Measurements from ENCODE around the gene TMEM205.
"Not testable (repeated sequence)": the region's sequence is repeated elsewhere in the genome, so short reads cannot be mapped to it uniquely, and the experiment has no call there.

Gene TMEM205

DNA sequence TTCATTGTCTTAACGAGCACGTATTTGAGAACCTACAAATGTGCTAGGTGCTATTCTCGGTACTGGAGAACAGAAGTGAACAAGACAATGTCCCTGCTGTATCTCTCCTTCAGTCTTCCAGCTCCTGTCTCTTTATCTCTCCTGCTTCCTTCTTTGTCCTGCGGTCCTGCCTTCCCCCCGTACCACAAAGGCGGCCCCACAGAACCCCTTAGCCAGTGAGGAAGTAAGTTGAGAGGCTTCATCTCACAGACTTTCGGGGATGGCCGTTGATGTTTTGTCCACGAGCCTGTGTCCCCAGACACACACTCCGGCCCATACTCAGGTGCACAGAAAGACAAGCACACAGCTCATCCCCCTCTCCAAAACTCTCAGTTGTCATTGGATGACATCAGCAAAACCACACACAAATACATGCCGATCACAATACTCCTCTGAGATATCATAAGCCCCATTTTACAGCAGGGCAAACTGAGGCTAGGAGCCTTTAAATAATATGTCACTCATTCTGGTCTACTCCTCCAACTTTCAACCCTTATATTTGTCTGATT, 27.9 kb upstream of the TMEM205 start:
- H3K4me3 ChIP-seq = peak overlapping the region; percentile 43 to 52 (median 46)
- H3K27ac ChIP-seq = peak overlapping the region in 19 of 21 experiments; percentile 13 to 99 (median 95)

DNA sequence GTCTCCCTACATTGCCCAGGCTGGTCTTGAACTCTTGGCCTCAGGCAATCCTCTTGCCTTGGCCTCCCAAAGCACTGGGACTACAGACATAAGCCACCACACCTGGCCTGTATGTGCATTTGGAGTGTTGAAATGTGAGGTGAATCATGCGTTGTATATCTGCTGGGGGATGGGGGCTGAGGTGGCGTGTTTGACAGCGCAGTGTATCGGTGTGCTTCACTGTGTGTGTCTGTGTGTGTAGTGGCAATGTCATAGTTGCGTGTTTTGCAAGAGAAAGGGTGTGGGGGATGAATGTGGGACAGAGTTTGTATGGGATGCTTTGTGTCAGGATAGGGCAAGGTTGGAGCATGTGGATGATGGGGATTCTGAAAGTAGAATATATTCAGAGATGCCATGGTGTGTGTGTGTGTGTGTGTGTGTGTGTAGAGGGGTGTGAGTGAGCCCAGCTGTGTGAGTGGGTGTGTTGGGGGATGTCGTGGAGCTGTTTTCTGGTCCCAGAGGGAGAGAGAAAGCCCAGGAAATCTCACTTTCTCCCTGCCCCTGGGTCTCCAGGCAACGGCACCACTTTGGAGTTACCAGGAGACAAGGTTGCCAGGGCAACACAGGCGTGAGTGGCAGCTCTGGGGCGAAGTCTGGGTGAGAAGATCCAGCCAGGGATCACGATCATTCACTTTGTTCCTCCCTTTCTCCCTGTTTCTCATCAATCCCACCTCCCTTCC, 27.3 kb upstream of the TMEM205 start:
- H3K4me3 ChIP-seq = no peak overlapping the region
- no peak overlapping the region for H3K27ac ChIP-seq

DNA sequence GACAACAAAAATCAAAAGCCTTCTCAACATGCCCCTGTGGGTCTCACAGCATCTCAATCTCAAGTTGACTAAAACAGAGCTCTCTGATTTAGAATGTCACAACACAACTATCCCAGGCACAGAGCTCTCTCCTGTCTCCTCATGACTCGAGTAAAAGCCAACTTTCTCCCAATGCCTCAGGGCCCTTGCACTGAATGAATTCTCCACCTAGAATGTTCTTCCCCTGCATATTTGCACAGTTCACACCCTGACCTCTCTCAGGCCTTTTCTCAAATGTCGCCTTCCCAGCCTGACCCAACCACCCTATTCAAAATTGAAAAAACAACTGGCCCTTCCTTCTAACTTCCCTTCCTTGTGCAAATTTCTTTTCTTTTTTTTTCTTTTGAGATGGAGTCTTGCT, 24.7 kb upstream of the TMEM205 start:
- no peak overlapping the region for H3K27ac ChIP-seq
- no peak overlapping the region for H3K4me3 ChIP-seq

DNA sequence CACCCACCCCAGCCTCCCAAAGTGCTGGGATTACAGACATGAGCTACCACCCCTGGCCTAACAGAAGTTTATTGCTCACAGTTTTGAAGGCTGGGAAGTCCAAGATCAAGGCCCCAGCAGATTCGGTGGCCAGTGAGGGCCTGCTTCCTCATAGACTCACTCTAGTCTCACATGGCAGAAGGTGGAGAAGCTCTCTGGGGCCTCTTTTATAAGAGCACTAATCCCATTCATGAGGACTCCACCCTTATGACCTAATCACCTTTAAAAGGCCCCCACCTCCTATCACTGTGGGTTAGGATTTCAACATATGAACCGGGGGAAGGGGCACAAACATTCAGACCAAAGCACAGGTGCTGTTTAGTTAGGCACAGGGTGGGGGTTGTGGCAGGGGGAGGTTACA, 21.5 kb upstream of the TMEM205 start:
- Histone ChIP-seq H3K27ac (no peak overlapping the region), H3K4me3 (no peak overlapping the region)

DNA sequence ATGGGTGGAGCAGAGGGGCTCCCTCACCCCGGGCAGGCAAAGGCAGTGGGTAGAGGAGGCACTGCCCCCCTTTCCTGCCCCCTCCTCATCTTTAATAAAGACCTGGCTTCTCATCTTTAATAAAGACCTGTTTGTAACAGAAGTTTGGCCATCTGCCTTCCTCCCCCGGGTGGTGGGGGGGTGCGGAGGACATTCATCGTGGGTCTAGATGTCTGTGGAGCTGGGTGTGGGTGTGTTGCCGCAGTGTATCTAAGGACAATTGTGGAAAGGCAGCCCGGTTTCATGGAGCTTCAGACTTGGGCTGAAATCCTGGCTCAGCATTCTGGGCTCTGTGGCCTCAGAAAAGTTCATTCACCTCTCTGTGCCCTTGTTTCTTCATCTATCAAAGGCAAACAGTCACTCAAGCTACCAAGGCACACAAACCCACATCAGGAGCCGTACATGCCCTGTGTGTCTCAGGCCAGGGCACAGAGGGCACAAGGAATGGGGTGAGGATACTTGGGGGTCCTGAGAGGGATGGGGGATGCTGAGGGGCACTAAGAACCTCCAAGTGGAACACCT, 19.6 kb upstream of the TMEM205 start:
- H3K27ac ChIP-seq = no peak overlapping the region
- no peak overlapping the region for H3K4me3 ChIP-seq

DNA sequence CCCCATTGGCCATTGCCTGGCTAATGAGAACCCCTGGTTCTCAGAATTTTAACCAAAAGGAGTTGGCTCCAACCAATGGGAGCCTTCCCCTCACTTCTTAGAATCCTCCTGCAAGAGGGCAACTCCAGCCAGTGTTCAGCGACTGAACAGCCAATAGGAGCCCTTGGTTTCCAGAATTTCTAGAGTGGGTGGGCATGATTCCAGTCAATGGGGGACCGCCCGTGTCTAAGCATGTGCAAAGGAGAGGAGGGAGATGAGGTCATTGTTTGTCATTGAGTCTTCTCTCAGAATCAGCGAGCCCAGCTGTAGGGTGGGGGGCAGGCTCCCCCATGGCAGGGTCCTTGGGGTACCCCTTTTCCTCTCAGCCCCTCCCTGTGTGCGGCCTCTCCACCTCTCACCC, 18.9 kb upstream of the TMEM205 start:
- Histone ChIP-seq H3K27ac (no peak overlapping the region), H3K4me3 (no peak overlapping the region)

DNA sequence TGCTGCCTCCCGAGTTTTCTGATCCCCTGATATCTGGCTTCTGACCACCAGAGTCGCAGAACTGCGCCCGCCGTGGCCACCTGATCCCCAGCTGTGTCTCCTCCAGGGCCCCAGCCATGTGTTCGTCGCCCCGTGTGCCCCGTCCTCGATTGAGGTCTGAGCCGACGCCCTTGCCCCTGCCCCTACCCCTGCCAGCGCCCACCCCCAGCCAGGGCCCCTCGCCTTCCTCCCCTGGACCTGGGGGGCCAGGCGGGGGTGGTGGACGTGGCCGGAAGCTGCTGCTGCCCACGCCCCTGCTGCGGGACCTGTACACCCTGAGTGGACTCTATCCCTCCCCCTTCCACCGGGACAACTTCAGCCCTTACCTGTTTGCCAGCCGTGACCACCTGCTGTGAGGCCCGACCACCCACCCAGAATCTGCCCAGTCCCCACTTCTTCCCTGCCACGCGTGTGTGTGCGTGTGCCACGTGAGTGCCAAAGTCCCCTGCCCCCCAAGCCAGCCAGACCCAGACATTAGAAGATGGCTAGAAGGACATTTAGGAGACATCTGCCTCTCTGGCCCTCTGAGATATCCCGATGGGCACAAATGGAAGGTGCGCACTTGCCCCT, 18.3 kb upstream of the TMEM205 start:
- Histone ChIP-seq H3K4me3 (no peak overlapping the region), H3K27ac (no peak overlapping the region)

DNA sequence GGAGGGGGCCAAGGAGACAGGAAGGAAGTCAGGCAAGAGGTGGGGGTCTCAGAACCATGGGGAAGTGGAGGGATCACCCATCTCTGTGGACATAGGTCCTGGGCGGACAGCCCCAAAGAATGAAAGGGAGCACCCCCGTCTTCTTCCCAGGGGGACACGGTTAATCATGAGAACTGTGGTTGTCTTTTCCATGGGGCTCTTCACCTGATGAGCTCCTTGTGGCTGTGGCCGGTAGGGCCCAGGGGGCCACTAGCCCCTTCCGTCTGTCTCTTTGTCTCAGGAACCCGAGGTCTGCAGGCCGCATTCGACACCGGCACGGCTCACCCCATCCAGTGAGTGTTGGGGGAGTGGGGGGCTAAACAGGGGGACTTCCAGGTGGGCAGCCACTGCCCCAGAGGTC, 17.8 kb upstream of the TMEM205 start:
- Histone ChIP-seq H3K4me3 (no peak overlapping the region), H3K27ac (no peak overlapping the region)

DNA sequence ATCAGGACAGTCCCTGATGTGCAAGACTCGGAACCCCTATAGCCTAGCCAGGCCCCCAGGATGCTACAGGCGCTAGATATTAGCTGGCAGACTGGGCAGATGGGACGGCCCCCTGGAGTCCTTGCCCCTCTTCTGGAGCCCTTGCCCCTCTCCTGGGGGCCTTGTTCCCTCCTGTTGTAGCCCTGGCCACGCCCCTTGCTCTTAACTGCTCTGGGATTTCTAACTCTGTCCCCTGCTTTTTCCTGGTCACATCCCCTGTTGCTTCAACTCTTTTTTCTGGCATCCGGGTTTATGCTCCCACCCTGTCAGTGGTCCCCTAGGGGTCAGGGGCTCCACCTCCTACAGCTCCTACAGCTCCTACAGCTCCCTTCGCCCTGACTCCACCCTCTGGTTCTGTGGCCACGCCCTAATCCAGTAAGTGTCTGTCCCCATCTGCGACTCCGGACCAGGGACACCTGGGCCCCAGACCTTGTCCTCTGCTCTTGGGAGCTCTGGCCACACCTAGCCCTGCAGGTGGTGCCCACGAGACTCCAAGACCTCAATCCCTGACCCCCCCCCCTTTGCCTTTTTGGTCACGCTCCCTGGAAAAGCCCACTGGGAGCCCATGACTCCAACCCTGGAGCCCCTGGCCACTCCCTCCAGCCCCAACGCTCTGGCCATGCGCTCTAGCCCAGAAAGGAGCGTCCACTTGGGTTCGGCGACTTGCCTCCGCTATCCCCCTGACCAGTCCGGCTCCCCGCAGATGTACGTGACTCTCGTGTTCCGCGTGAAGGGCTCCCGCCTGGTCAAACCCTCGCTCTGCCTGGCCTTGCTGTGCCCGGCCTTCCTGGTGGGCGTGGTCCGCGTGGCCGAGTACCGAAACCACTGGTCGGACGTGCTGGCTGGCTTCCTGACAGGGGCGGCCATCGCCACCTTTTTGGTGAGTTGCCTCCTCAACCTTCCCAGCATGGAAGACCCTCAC, 16.0 kb upstream of the TMEM205 start:
- no peak overlapping the region for H3K4me3 ChIP-seq
- H3K27ac ChIP-seq = no peak overlapping the region

DNA sequence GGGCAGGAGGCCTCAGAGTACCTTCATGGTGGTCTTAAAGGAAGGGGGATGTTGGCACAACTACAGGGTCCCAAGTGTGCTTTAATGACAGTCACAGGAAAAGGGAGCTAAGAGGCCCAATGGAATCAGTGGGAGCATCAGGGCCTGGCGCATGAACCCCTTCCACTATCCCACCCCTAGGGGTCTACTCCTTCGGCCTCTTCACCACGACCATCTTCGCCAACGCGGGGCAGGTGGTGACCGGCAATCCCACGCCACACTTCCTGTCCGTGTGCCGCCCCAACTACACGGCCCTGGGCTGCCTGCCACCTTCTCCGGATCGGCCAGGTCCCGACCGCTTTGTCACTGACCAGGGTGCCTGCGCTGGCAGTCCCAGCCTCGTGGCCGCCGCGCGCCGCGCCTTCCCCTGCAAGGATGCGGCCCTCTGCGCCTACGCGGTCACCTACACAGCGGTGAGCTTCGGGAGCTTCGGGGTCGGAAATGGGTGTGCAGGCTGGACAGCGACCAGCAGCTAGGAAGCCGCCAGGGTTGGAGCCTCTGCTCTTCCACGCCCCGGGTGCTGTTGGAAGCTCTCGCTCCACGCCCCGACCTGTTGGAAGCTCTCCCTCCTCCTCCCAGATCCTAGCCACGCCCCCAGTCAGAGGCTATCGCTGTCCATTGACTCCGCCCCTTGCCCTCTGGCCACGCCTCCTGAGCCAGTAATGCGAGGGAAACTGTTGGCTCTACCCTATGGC, 15.1 kb upstream of the TMEM205 start:
- H3K27ac ChIP-seq = no peak overlapping the region
- H3K4me3 ChIP-seq = no peak overlapping the region

DNA sequence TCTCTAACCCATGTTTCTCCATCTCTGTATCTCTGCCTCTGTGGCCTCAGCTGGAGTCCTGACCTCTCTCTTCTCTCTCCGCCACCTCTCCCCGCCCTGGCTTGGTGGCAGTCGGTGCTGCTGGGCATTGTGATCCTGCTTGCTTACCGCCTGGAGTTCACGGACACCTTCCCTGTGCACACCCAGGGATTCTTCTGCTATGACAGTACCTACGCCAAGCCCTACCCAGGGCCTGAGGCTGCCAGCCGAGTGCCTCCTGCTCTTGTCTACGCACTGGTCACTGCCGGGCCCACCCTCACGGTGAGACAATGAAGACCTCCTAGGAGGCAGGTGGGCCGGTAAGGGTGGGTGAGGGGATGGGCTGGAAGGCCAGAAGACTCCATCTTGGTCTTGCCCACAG, 13.4 kb upstream of the TMEM205 start:
- no peak overlapping the region for H3K27ac ChIP-seq
- H3K4me3 ChIP-seq = no peak overlapping the region

DNA sequence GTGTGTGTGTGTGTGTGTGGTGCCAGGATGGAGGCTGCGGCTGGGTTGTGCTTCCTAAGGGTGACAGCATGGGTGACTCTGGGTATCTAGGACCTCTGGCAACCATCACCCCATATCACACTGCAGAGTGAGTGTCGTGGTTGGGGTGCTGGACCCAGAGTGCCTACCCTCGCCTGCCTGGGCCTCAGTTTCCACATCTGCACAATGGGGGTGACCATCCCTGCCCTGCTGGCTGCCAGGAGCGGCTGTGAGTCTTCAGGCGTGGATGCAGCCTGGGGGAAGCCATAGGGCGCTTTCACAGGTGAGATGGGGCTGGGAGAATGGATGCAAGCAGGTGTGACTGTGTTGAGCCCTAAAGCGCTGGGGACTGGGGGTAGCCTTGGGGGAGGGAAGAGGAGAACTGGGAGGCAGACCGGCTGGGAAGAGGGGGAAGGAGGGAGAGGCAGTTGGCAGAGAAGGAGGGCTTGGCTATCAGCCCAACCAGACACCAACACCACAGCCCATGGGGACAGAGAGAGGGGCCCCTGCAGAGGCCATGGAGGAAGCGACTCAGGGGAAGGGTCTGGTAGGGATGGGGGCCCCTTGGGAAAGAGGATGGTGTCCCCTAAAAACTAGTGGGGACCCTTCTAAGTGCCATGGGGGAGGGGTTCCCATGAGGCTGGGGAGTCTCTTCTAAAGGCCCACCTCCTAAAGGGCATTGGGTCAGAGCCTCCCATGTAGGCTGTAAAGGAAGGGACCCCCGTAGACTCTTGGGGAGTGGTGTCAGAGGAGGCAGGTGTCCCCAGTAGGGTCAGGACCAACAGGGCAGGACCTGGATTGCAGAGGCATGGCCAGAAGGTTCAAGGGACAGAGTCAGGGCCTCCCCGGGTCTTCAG, 10.8 kb upstream of the TMEM205 start:
- H3K4me3 ChIP-seq = no peak overlapping the region
- H3K27ac ChIP-seq = no peak overlapping the region

DNA sequence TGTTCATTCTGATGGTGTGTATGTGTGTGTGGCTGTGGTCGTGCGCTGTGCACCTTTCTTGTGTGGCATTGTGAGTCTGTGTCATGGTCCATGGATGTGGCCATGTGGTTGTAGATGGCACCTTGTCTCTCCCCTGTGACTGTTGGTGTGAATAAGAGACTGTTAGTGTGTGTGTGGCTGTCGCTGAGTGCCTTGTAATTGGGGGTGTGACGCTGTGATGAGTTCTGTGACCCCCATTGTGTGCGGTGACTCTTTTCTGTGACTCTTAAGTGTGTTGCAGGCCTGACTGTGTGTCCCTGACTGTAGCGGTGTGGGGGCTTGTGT, 10.0 kb upstream of the TMEM205 start:
- peak overlapping the region; percentile 52 to 67 (median 57) for H3K4me3 ChIP-seq
- peak overlapping the region in 11 of 21 experiments; percentile 13 to 87 (median 79) for H3K27ac ChIP-seq

DNA sequence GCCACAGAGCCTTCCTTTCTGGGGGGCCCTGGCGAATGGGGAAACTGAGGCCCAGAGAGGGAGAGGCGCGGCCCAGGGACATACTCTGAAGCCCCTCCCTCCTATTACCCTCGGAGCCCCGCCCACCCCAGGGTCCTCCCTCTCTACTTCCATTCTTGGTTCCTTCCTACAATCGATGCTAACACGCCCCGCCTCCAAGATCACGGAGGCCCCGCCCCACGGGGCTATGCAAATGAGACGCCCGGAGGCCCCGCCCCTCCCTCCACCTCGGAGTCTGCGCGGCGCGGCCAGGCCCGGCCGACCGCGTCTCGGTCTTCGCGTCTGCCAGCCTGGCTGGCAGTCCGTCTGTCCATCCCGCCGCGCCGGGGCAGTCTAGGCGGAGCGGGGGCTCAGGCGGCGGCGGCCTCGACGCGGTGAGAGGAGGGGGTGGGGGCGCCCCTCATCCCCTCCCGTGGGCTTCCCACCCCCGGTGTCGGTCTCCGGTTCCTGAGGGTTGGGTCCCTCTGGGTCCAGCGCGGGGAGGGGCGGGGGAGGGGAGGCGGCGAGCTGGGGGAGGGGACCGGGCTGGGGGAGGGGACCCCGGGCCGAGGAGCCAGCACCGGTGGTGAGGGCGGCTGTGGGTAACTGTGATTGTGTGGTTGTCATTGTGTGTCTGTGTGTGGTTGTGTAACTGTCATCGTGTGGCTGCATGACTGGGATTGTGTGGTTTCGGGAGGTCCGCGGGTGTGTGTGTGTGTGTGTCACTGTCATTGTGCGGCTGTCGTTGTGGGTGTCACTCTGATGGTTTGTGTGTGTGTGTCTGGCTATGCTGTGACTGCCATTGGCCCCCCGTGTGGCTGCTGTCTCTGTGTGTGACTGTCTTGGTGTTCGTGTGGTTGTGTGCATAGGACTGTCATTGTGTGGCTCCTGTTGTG, 9.3 kb upstream of the TMEM205 start, which contains the start of gene PLPPR2:
PLPPR2 (plus strand) TSS at position 273 of the 914 bp plus-strand sequence. CDS start 2,242 bp downstream, outside the sequence.
- peak within 1 kb of the TSS; percentile 52 to 67 (median 57) for H3K4me3 ChIP-seq
- H3K27ac ChIP-seq = peak within 1 kb of the TSS in 20 of 21 experiments; percentile 13 to 87 (median 76)

DNA sequence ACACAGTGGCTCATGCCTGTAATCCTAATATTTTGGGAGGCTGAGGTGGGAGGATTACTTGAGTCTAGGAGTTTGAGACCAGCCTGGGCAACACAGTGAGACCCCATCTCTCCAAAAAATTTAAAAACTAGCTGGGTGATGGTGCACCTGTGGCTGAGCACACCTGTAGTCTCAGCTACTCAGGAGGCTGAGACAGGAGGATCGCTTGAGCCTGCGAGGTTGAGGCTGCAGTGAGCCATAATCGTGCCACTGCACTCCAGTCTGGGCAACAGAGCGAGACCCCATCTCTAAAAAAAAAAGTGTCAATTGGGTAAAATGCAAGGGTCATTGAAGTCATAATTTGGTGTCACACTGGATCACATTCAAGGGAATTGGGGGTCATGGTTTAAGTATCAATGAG, 8.0 kb upstream of the TMEM205 start:
- not testable (repeated sequence) for H3K4me3 ChIP-seq, H3K27ac ChIP-seq

DNA sequence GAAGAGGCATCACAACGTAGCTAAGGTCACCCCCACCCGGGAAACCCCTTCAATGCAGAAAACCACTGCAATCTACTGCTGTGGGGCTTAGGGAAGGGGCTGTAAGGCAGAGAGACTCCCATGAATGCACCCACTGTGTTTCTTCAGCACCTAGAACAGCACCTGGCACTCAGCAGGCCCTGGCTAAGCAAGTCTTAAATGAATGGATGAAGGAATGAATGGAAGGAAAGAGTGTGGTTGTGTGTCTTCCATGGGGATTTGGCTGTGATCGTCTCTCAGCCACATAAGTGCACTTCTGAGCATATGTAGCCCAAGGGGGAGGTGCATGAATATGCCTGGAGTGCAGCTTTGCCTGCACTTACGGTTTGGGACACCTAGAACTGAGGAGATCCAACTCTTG, 3.1 kb upstream of the TMEM205 start:
- no peak overlapping the region for H3K27ac ChIP-seq
- no peak overlapping the region for H3K4me3 ChIP-seq

DNA sequence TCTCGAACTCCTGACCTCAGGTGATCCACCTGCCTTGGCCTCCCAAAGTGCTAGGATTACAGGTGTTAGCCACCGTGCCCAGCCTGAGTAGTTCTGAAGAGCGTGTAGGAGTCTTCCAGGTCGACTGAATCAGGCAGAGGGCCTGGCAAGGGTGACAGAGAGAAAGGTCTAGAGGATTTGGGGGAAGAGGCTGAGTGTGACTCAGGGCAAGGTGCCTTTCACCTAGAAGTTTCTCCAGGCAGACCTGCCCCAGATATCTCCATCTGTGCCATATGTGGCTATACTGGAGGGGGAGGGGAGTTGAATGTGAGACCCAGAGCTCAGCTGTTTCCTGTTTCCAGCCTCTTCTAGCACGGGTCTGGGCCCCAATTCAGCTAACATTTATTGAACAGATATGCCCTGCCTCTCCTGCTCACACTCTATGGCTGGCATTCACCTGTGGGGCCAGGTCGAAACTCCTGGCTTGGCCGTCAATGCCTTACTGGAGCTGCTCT, 1.5 kb upstream of the TMEM205 start:
- peak overlapping the region in 2 of 21 experiments; percentile 81 to 86 for H3K27ac ChIP-seq
- no peak overlapping the region for H3K4me3 ChIP-seq

Data from skin epidermis (tissue), 12 donors.